ENCODE results near the gene ICAM5.

Gene ICAM5

GRCh38 chr19:10277795-10278589 lies 11.8 kb upstream of the ICAM5 start:
- TF ChIP-seq TAF1 (IDR thresholded peaks at IDR 0.05; ENCODE audit: low read depth) (no peak), REST (IDR thresholded peaks at IDR 0.05; ENCODE audit: low read depth) (no peak), RAD21 (IDR thresholded peaks at IDR 0.05; ENCODE audit: low read depth) (no peak)

GRCh38 chr19:10278935-10279334 lies 10.8 kb upstream of the ICAM5 start:
- TF ChIP-seq TCF12 (IDR thresholded peaks at IDR 0.05; ENCODE audit: low read depth) (no peak), NFIC (IDR thresholded peaks at IDR 0.05) (no peak), USF1 (IDR thresholded peaks at IDR 0.05) (no peak), TAF1 (IDR thresholded peaks at IDR 0.05; ENCODE audit: low read depth) (no peak)

GRCh38 chr19:10279737-10280442 lies 9.9 kb upstream of the ICAM5 start:
- TF ChIP-seq RAD21 (IDR thresholded peaks at IDR 0.05; ENCODE audit: low read depth) (no peak), TEAD4 (IDR thresholded peaks at IDR 0.05) (no peak)

- no peak for TF ChIP-seq EP300 (IDR thresholded peaks at IDR 0.05; ENCODE audit: borderline replicate concordance)
- TF ChIP-seq REST (IDR thresholded peaks at IDR 0.05; ENCODE audit: low read depth): no peak
- no peak for TF ChIP-seq EGR1 (IDR thresholded peaks at IDR 0.05)
- no peak for TF ChIP-seq NFIC (IDR thresholded peaks at IDR 0.05)
- no peak for TF ChIP-seq CEBPB (IDR thresholded peaks at IDR 0.05)
- TF ChIP-seq YY1 (IDR thresholded peaks at IDR 0.05; ENCODE audit: low read depth): no peak
- TF ChIP-seq TEAD4 (IDR thresholded peaks at IDR 0.05): no peak
- TF ChIP-seq CREB1 (IDR thresholded peaks at IDR 0.05; ENCODE audit: low read depth): no peak
- no peak for TF ChIP-seq MAX (IDR thresholded peaks at IDR 0.05)
- no peak for TF ChIP-seq RAD21 (IDR thresholded peaks at IDR 0.05; ENCODE audit: low read depth)
- TF ChIP-seq TAF1 (IDR thresholded peaks at IDR 0.05; ENCODE audit: low read depth): no peak
Measured at GRCh38 chr19:10283301-10284064, 6.3 kb upstream of the ICAM5 start.

- TF ChIP-seq EP300 (IDR thresholded peaks at IDR 0.05; ENCODE audit: borderline replicate concordance): no peak
- no peak for TF ChIP-seq CREB1 (IDR thresholded peaks at IDR 0.05; ENCODE audit: low read depth)
- no peak for TF ChIP-seq YY1 (IDR thresholded peaks at IDR 0.05; ENCODE audit: low read depth)
Measured at GRCh38 chr19:10284065-10284959, 5.4 kb upstream of the ICAM5 start.

GRCh38 chr19:10284960-10285278 lies 4.8 kb upstream of the ICAM5 start:
- TF ChIP-seq EP300 (IDR thresholded peaks at IDR 0.05; ENCODE audit: borderline replicate concordance): no peak
- no peak for TF ChIP-seq TAF1 (IDR thresholded peaks at IDR 0.05; ENCODE audit: low read depth)
- TF ChIP-seq NFIC (IDR thresholded peaks at IDR 0.05): no peak
- no peak for TF ChIP-seq MAX (IDR thresholded peaks at IDR 0.05)
- TF ChIP-seq REST (IDR thresholded peaks at IDR 0.05; ENCODE audit: low read depth): no peak
- TF ChIP-seq CREB1 (IDR thresholded peaks at IDR 0.05; ENCODE audit: low read depth): no peak
- TF ChIP-seq YY1 (IDR thresholded peaks at IDR 0.05; ENCODE audit: low read depth): no peak
- no peak for TF ChIP-seq USF1 (IDR thresholded peaks at IDR 0.05)
- TF ChIP-seq FOXM1 (IDR thresholded peaks at IDR 0.05; ENCODE audit: borderline replicate concordance, low read depth): no peak

All from Ishikawa (cell line).